Pancreas (tissue), 10 donors: ENCODE measurements around the gene ARG2. TPM values are rescaled to one million over a fixed set of nuclear protein-coding genes. Genes with fewer than 3 reads are reported as not detected.

Experiments used
- ATAC-seq, 4 donors: fragments of 200-7000 bp; cut with Tn5 transposase; one replicate each; pipeline versions ENCODE4 v1.8.0 to v1.9.1; 2020; ENCODE audit warnings: mild to moderate bottlenecking in 4 of 4, moderate library complexity in 4 of 4
- DNase-seq, 6 donors: peaks; one replicate each; pipeline ENCODE4 v3.0.0-alpha.2; 2020
- FAIRE-seq: peaks from 2 replicates; lab custom pipeline; 2012; peaks lifted over from hg19 to GRCh38; lab: Jason Lieb, UNC
- H3K27ac ChIP-seq, 4 donors: fragments of 200-600 bp; sonication (generic); 1 replicate in 3 of 4; 2 replicates in 1 of 4; pipeline versions ENCODE4 v1.5.0 to v1.8.0; 2020
- H3K27me3 ChIP-seq, 4 donors: fragments of 200-600 bp; one replicate each; pipeline ENCODE4 v1.8.0; 2021
- H3K36me3 ChIP-seq, 3 donors: fragments of 200-600 bp; sonication (generic) in 1 of 3; one replicate each; pipeline versions ENCODE4 v1.5.0 to v1.8.0; 2020 to 2021
- H3K4me1 ChIP-seq, 3 donors: fragments of 200-600 bp; one replicate each; pipeline ENCODE4 v1.8.0; 2021
- H3K4me3 ChIP-seq, 4 donors: fragments of 200-600 bp; sonication (generic) in 2 of 4; one replicate each; pipeline versions ENCODE4 v1.5.0 to v1.8.0; 2020 to 2021
- H3K9me3 ChIP-seq, 4 donors: fragments of 200-600 bp; one replicate each; pipeline ENCODE4 v1.8.0; 2021
- CTCF ChIP-seq, 4 donors: fragments of 200-600 bp; sonication (generic) in 3 of 4; IDR thresholded peaks; one replicate each; pipeline versions ENCODE4 v1.5.0 to v1.8.0; 2021; ENCODE audit warnings: antibody characterized with exemption in 4 of 4
- WGBS, 2 donors: extraction: QIAGEN DNeasy Blood & Tissue Kit; methylation state at CpG; one replicate each; pipeline ENCODE4 v1.1.7; 2013; 5-methylcytosine and 5-hydroxymethylcytosine counted together
- intact Hi-C, 3 donors: fragments of 100-400 bp; cut with DNase I; formaldehyde crosslinking; loops; one replicate each; pipeline versions ENCODE4 v1.11.1 to v1.14.2; 2022
- polyA plus RNA-seq, 2 donors: library from polyadenylated mRNA; stranded (reverse); fragments of 200-250 nt; gene quantifications; one replicate each; pipeline ENCODE4 v1.2.3, GENCODE V29; 2013
- total RNA-seq, 6 donors: library from RNA; stranded (reverse); fragmentation: NEBNext Ultra II Directional in 4 of 6; extraction: Animal tissue kit (Norgen Biotek cat#: 25700) in 4 of 6; gene quantifications; one replicate each; pipeline versions ENCODE4 v1.2.1 to v1.2.4, GENCODE V29; 2021 to 2023
- donor health status: healthy with polysubstance abuse.
- donor health status: DM: no; HTN: no; CAD: no; lungs with moderate emphysema.
- donor health status: DM: no; HTN: no; CAD: no.
- donor health status: control.
- donor health status: control.
- donor health status: Bipolar disorder and iron deficiency.
- donor health status: DM: yes; HTN: yes; CAD: no.
- donor health status: DM: no; HTN: no; CAD: no.
- donor health status: DM: no; HTN: no; CAD: no.
- donor health status: DM: yes; HTN: yes; CAD: no.

ARG2 gene
- total and polyA plus RNA-seq, 8 donors, result 1.2 to 15.0 (median 2.1) TPM

GRCh38 chr14:67627519-67627918, 7.8 kb downstream of the ARG2 start:
- no peak for TF ChIP-seq CTCF (IDR thresholded peaks at IDR 0.05)
- ATAC-seq (no peak), FAIRE-seq (no peak), DNase-seq (no peak)
- Histone ChIP-seq H3K4me3 (no peak overlapping the region), H3K36me3 (no peaks in the 10 kb centered on the region), H3K27me3 (no peaks in the 10 kb centered on the region), H3K9me3 (no peaks in the 10 kb centered on the region), H3K27ac (no peak overlapping the region), H3K4me1 (no peaks in the 10 kb centered on the region)
- intact Hi-C loops, result no loop called here

- 82 to 91% methylated on average over 4 of the region's 4 CpGs for WGBS, 2 donors
- FAIRE-seq, result no peak
- intact Hi-C loops, result no loop called here
These were observed 10.5 kb downstream of the ARG2 start for GRCh38 chr14:67630186-67630585.

GRCh38 chr14:67630938-67631337, 11.2 kb downstream of the ARG2 start:
- no peak overlapping the region for H3K4me3 ChIP-seq
- H3K4me1 ChIP-seq, result no peaks in the 10 kb centered on the region
- no peaks in the 10 kb centered on the region for H3K36me3 ChIP-seq
- no peaks in the 10 kb centered on the region for H3K27me3 ChIP-seq
- ATAC-seq, result no peak
- H3K9me3 ChIP-seq, result no peaks in the 10 kb centered on the region
- no peak for FAIRE-seq
- intact Hi-C loops, result no loop called here
- 80 to 89% methylated on average over 5 of the region's 5 CpGs for WGBS, 2 donors
- H3K27ac ChIP-seq, result no peak overlapping the region
- DNase-seq, result no peak
- TF ChIP-seq CTCF (IDR thresholded peaks at IDR 0.05), result no peak

More at GRCh38 chr14:67630186-67630585, 10.5 kb downstream of the ARG2 start:
- TF ChIP-seq CTCF (IDR thresholded peaks at IDR 0.05), result no peak
- Histone ChIP-seq H3K4me3 (no peak overlapping the region), H3K27ac (no peak overlapping the region), H3K9me3 (no peaks in the 10 kb centered on the region), H3K36me3 (no peaks in the 10 kb centered on the region), H3K4me1 (no peaks in the 10 kb centered on the region), H3K27me3 (no peaks in the 10 kb centered on the region)
- ATAC-seq (no peak), DNase-seq (no peak)

- no peak overlapping the region for H3K27ac ChIP-seq
- ATAC-seq, result no peak
- no peaks in the 10 kb centered on the region for H3K36me3 ChIP-seq
- intact Hi-C loops, result no loop called here
- DNase-seq, result no peak
- no peaks in the 10 kb centered on the region for H3K4me1 ChIP-seq
- 84 to 90% methylated on average over 5 of the region's 5 CpGs for WGBS, 2 donors
- no peak for FAIRE-seq
- TF ChIP-seq CTCF (IDR thresholded peaks at IDR 0.05), result no peak
- H3K27me3 ChIP-seq, result no peaks in the 10 kb centered on the region
- H3K9me3 ChIP-seq, result no peaks in the 10 kb centered on the region
- no peak overlapping the region for H3K4me3 ChIP-seq
These were observed 13.9 kb downstream of the ARG2 start for GRCh38 chr14:67633451-67634147.

- 68 to 73% methylated on average over 3 of the region's 3 CpGs for WGBS, 2 donors
- no peak for DNase-seq
- Histone ChIP-seq H3K36me3 (no peaks in the 10 kb centered on the region), H3K4me1 (no peaks in the 10 kb centered on the region), H3K9me3 (no peaks in the 10 kb centered on the region), H3K27me3 (no peaks in the 10 kb centered on the region), H3K27ac (no peak overlapping the region), H3K4me3 (no peak overlapping the region)
- ATAC-seq, result peak in 3 of 4 donors; percentile 43 to 81 (median 72)
- intact Hi-C loops, result no loop called here
- no peak for FAIRE-seq
- TF ChIP-seq CTCF (IDR thresholded peaks at IDR 0.05), result no peak
These were observed 16.7 kb downstream of the ARG2 start for GRCh38 chr14:67636361-67636919.
